ENCODE results near the gene GOLGA8K.
"Not testable (repeated sequence)": the region's sequence is repeated elsewhere in the genome, so short reads cannot be mapped to it uniquely, and the experiment has no call there.

The GOLGA8K gene

DNA sequence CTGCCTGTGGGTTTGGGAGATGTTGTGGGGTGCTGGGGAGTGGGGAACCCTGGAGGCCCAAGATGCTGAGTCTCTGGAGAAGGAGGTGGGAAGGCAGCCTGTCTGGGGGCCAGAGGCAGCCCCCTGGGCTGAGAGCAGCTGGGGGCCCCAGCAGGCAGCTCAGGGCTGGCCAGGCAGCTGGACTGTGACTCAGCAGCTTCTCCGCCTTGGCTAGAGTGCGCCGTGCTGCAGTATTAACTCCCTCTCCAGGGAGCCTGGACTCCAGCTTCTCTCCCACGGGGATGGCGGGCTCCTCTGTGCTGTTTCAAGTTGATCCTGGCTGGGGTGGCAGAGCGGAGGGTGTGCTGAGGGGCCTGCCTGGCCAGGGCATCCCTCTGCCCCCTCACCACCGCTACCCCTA, 36.6 kb downstream of the GOLGA8K start:
- not testable (repeated sequence) for H3K4me1 ChIP-seq (ENCODE audit: insufficient read depth, low read length); H3K27ac ChIP-seq (ENCODE audit: low read length); H3K9ac ChIP-seq (ENCODE audit: low read depth, low read length); H3K79me2 ChIP-seq (ENCODE audit: insufficient read depth, low read length); H3K4me3 ChIP-seq (ENCODE audit: low read depth in 1 of 2, low read length in 2 of 2); DNase-seq; ATAC-seq (ENCODE audit: insufficient read depth, low read depth); H3K36me3 ChIP-seq (ENCODE audit: insufficient read depth, low read length); H2AFZ ChIP-seq (ENCODE audit: low read depth, low read length); H3K9me3 ChIP-seq (ENCODE audit: insufficient read depth, low read length, severe bottlenecking); H4K20me1 ChIP-seq (ENCODE audit: insufficient read depth, low read length); H3K4me2 ChIP-seq (ENCODE audit: insufficient read depth, low read length); H3K27me3 ChIP-seq (ENCODE audit: insufficient read depth, low read length, poor library complexity)

DNA sequence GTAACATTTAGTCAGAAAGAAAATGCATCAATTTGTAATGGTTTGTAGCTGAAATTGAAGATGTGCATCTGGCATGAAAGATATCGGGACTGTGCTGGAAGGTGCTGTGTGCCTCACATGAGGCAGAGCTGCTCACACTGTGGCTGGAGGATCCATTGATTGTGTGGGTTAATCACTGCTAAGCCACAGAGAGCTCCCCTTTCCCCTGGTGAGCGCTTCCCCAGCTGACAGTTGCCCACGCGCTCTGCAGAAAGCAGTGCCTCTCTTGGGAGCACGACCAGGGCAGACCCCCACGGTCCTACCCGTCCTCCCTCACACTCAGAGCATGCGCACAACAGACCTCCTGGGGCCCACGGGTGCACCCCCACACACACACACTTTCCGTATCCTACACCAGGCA, 37.1 kb downstream of the GOLGA8K start:
- not testable (repeated sequence) for H3K4me3 ChIP-seq (ENCODE audit: low read depth in 1 of 2, low read length in 2 of 2); H3K4me2 ChIP-seq (ENCODE audit: insufficient read depth, low read length); H3K9me3 ChIP-seq (ENCODE audit: insufficient read depth, low read length, severe bottlenecking); H3K9ac ChIP-seq (ENCODE audit: low read depth, low read length); ATAC-seq (ENCODE audit: insufficient read depth, low read depth); H3K79me2 ChIP-seq (ENCODE audit: insufficient read depth, low read length); H3K4me1 ChIP-seq (ENCODE audit: insufficient read depth, low read length); H3K27ac ChIP-seq (ENCODE audit: low read length); H3K27me3 ChIP-seq (ENCODE audit: insufficient read depth, low read length, poor library complexity); H2AFZ ChIP-seq (ENCODE audit: low read depth, low read length); DNase-seq; H4K20me1 ChIP-seq (ENCODE audit: insufficient read depth, low read length); H3K36me3 ChIP-seq (ENCODE audit: insufficient read depth, low read length)

DNA sequence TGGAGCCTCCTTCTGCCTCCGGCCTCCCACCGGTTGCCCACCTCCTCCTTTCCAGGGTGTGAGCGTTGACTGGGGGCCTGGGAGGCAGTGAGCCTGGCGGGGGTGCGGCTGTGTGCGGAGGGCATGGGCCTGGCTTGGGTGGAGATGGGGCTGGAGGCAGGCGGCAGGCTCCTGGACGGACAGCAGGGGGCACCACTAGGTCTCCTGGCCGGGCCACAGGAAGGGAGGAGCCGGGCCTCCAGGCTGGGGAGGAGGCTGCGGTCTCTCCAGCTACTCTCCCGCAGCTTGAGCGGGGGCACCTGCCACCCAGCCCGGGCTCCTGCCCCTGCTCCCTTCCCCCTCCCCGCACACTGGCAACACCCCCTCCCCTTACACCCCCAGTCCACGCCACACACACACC, 38.1 kb downstream of the GOLGA8K start:
- H2AFZ ChIP-seq (ENCODE audit: low read depth, low read length); H3K27ac ChIP-seq (ENCODE audit: low read length); H3K4me3 ChIP-seq (ENCODE audit: low read depth in 1 of 2, low read length in 2 of 2); H3K9me3 ChIP-seq (ENCODE audit: insufficient read depth, low read length, severe bottlenecking); H3K27me3 ChIP-seq (ENCODE audit: insufficient read depth, low read length, poor library complexity); H4K20me1 ChIP-seq (ENCODE audit: insufficient read depth, low read length); H3K36me3 ChIP-seq (ENCODE audit: insufficient read depth, low read length); H3K4me2 ChIP-seq (ENCODE audit: insufficient read depth, low read length); H3K4me1 ChIP-seq (ENCODE audit: insufficient read depth, low read length); H3K9ac ChIP-seq (ENCODE audit: low read depth, low read length); H3K79me2 ChIP-seq (ENCODE audit: insufficient read depth, low read length): not testable (repeated sequence)
- TF ChIP-seq, protein P1, sequence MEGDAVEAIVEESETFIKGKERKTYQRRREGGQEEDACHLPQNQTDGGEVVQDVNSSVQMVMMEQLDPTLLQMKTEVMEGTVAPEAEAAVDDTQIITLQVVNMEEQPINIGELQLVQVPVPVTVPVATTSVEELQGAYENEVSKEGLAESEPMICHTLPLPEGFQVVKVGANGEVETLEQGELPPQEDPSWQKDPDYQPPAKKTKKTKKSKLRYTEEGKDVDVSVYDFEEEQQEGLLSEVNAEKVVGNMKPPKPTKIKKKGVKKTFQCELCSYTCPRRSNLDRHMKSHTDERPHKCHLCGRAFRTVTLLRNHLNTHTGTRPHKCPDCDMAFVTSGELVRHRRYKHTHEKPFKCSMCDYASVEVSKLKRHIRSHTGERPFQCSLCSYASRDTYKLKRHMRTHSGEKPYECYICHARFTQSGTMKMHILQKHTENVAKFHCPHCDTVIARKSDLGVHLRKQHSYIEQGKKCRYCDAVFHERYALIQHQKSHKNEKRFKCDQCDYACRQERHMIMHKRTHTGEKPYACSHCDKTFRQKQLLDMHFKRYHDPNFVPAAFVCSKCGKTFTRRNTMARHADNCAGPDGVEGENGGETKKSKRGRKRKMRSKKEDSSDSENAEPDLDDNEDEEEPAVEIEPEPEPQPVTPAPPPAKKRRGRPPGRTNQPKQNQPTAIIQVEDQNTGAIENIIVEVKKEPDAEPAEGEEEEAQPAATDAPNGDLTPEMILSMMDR (IDR thresholded peaks at IDR 0.05; ENCODE audit: borderline replicate concordance, extremely low read depth, low read length, poor library complexity, severe bottlenecking): peak; percentile 3
- DNase-seq: peak; percentile 71
- peak; percentile 84 for ATAC-seq (ENCODE audit: insufficient read depth, low read depth)

DNA sequence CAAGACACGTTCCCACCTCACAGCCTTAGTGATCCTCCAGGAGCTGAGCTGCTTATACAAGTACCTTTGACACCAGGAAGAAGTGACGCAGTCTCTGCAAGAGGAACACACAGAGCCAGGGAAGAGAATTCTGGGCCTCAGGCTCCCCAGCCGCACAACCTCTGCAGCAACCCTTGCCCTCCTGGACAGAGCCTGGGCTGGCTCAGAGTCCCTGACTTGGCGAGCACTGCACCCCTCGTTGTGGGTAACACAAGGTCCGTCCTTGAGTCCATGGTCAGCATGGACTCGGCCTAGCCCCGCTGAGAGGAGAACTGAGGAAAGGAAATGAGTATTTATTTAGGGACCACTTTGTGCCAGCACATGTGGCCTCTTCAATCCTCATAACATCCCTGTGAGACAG, 39.6 kb downstream of the GOLGA8K start:
- H4K20me1 ChIP-seq (ENCODE audit: insufficient read depth, low read length); DNase-seq; H3K27me3 ChIP-seq (ENCODE audit: insufficient read depth, low read length, poor library complexity); H2AFZ ChIP-seq (ENCODE audit: low read depth, low read length); H3K9ac ChIP-seq (ENCODE audit: low read depth, low read length); H3K4me3 ChIP-seq (ENCODE audit: low read depth in 1 of 2, low read length in 2 of 2); H3K4me2 ChIP-seq (ENCODE audit: insufficient read depth, low read length); H3K79me2 ChIP-seq (ENCODE audit: insufficient read depth, low read length); H3K27ac ChIP-seq (ENCODE audit: low read length); H3K4me1 ChIP-seq (ENCODE audit: insufficient read depth, low read length); H3K9me3 ChIP-seq (ENCODE audit: insufficient read depth, low read length, severe bottlenecking); H3K36me3 ChIP-seq (ENCODE audit: insufficient read depth, low read length); ATAC-seq (ENCODE audit: insufficient read depth, low read depth): not testable (repeated sequence)

DNA sequence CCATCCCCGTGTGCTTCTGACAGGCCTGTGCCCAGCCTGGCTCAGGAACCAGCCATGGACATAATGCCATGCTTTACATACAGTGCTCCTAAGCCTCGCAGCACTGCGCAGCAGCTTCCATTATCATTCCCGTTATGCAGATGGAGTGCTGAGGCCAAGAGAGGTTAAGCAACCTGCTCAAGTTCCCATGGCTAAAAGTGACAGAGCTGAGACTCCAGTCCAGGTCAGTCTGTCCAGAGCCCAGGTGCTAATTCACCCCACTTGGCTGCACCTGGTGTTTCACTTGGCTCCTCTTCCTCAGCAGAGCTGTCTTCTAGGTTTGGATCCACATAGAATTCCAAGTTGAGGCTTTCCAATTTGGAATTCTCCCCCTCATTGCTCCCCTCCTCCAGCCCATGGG, 41.4 kb downstream of the GOLGA8K start:
- not testable (repeated sequence) for H3K9me3 ChIP-seq (ENCODE audit: insufficient read depth, low read length, severe bottlenecking); DNase-seq; H2AFZ ChIP-seq (ENCODE audit: low read depth, low read length); H3K27me3 ChIP-seq (ENCODE audit: insufficient read depth, low read length, poor library complexity); H3K4me1 ChIP-seq (ENCODE audit: insufficient read depth, low read length); H3K27ac ChIP-seq (ENCODE audit: low read length); H3K4me2 ChIP-seq (ENCODE audit: insufficient read depth, low read length); H4K20me1 ChIP-seq (ENCODE audit: insufficient read depth, low read length); H3K36me3 ChIP-seq (ENCODE audit: insufficient read depth, low read length); H3K4me3 ChIP-seq (ENCODE audit: low read depth in 1 of 2, low read length in 2 of 2); ATAC-seq (ENCODE audit: insufficient read depth, low read depth); H3K79me2 ChIP-seq (ENCODE audit: insufficient read depth, low read length); H3K9ac ChIP-seq (ENCODE audit: low read depth, low read length)

DNA sequence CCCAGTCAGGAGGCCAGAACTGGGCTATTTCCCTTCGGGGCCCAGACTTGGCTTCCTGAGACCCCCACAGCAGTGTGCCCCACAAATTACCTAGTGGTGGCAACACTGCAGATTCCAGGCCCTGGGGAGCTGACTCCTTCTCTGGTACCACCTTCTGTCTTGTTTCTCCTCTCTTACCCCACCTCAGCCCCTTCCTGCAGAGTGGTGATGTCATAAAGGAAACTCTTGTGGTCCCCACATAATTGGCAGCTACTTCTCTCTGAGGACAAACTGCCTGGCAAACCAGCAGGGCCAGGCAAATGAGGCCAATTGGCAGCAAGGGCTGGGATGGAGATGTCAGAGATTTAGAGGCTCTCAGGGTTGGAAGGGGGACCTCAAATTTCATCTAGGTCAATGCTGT, 44.6 kb downstream of the GOLGA8K start:
- not testable (repeated sequence) for H4K20me1 ChIP-seq (ENCODE audit: insufficient read depth, low read length); H3K27me3 ChIP-seq (ENCODE audit: insufficient read depth, low read length, poor library complexity); DNase-seq; H3K9me3 ChIP-seq (ENCODE audit: insufficient read depth, low read length, severe bottlenecking); H3K27ac ChIP-seq (ENCODE audit: low read length); H3K79me2 ChIP-seq (ENCODE audit: insufficient read depth, low read length); H3K4me3 ChIP-seq (ENCODE audit: low read depth in 1 of 2, low read length in 2 of 2); H3K4me2 ChIP-seq (ENCODE audit: insufficient read depth, low read length); H3K4me1 ChIP-seq (ENCODE audit: insufficient read depth, low read length); H2AFZ ChIP-seq (ENCODE audit: low read depth, low read length); ATAC-seq (ENCODE audit: insufficient read depth, low read depth); H3K36me3 ChIP-seq (ENCODE audit: insufficient read depth, low read length); H3K9ac ChIP-seq (ENCODE audit: low read depth, low read length)

DNA sequence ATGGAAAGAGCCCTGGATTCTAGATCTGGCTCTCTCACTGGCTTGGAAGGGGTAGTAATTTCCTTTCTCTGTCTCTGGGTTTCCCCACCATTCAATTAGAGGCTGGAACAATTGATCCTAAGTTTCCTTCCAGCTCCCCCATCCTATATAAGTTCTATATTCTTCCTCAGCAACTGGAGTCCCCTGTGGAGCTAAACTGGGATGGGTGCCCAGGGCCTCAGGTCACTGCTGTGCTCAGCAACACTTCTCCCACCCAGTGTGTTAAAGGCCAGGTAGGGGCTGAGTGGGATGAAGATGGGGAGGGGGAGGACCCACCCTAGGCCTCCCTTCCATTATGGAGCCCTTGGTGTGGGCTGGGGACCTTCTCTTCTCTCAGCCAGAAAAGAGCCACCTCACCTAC, 46.2 kb downstream of the GOLGA8K start:
- H3K9me3 ChIP-seq (ENCODE audit: insufficient read depth, low read length, severe bottlenecking); H3K4me1 ChIP-seq (ENCODE audit: insufficient read depth, low read length); H3K79me2 ChIP-seq (ENCODE audit: insufficient read depth, low read length); ATAC-seq (ENCODE audit: insufficient read depth, low read depth); DNase-seq; H3K4me3 ChIP-seq (ENCODE audit: low read depth in 1 of 2, low read length in 2 of 2); H2AFZ ChIP-seq (ENCODE audit: low read depth, low read length); H4K20me1 ChIP-seq (ENCODE audit: insufficient read depth, low read length); H3K27me3 ChIP-seq (ENCODE audit: insufficient read depth, low read length, poor library complexity); H3K4me2 ChIP-seq (ENCODE audit: insufficient read depth, low read length); H3K9ac ChIP-seq (ENCODE audit: low read depth, low read length); H3K36me3 ChIP-seq (ENCODE audit: insufficient read depth, low read length); H3K27ac ChIP-seq (ENCODE audit: low read length): not testable (repeated sequence)

DNA sequence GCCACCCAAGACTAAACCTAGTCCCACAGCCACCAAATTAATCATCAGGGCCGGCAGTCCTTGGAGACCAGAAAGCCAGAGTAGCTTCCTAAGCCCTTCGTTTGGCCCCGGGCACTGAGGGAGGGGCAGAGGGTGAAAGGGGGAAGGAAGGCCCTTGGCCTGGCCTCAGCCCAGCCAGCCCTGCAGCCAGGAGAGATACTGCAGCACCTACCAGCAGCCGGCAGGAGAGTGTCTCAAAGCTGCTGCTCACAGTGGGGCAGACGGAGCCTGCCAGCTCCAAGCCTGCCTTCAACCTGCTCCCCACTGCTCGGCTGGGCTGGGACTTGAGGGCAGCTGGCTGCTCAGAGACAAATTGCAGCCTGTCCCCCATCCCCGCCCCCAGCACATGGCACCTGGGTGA, 50.3 kb downstream of the GOLGA8K start:
- ATAC-seq (ENCODE audit: insufficient read depth, low read depth); DNase-seq; H3K79me2 ChIP-seq (ENCODE audit: insufficient read depth, low read length); H2AFZ ChIP-seq (ENCODE audit: low read depth, low read length); H3K9ac ChIP-seq (ENCODE audit: low read depth, low read length); H3K4me2 ChIP-seq (ENCODE audit: insufficient read depth, low read length); H3K27ac ChIP-seq (ENCODE audit: low read length); H3K4me3 ChIP-seq (ENCODE audit: low read depth in 1 of 2, low read length in 2 of 2); H3K27me3 ChIP-seq (ENCODE audit: insufficient read depth, low read length, poor library complexity); H3K4me1 ChIP-seq (ENCODE audit: insufficient read depth, low read length); H3K9me3 ChIP-seq (ENCODE audit: insufficient read depth, low read length, severe bottlenecking); H3K36me3 ChIP-seq (ENCODE audit: insufficient read depth, low read length); H4K20me1 ChIP-seq (ENCODE audit: insufficient read depth, low read length): not testable (repeated sequence)

Measured in DND-41 (cell line).